H9 (cell line): ENCODE measurements around the gene TPTE. TPM values are rescaled to one million over a fixed set of nuclear protein-coding genes. Genes with fewer than 3 reads are reported as not detected.
"Not testable (repeated sequence)": the region's sequence is repeated elsewhere in the genome, so short reads cannot be mapped to it uniquely, and the experiment has no call there.

Experiments
- DNase-seq: peaks from one replicate; pipeline ENCODE4 v3.0.0-alpha.2; 2017
- H2AFZ ChIP-seq: one replicate; pipeline ENCODE4 v1.6.1; 2013; ENCODE audit warnings: mild to moderate bottlenecking, low read length, control low read depth, moderate library complexity
- H2AK5ac ChIP-seq: 2 replicates; pipeline ENCODE4 v1.6.1; 2013; ENCODE audit warnings: low read length, control low read depth, mixed read lengths; ENCODE audit not compliant: insufficient read length
- H2BK120ac ChIP-seq: one replicate; pipeline ENCODE4 v1.6.1; 2013; ENCODE audit warnings: low read depth, mild to moderate bottlenecking, low read length, control low read depth, inconsistent platforms; ENCODE audit not compliant: poor library complexity, severe bottlenecking
- H2BK12ac ChIP-seq: 2 replicates; pipeline ENCODE4 v1.6.1; 2013; ENCODE audit warnings: low read length, control low read depth, mixed read lengths, low read depth; ENCODE audit not compliant: insufficient read length
- H2BK15ac ChIP-seq: 2 replicates; pipeline ENCODE4 v1.6.1; 2013; ENCODE audit warnings: low read depth, low read length, control low read depth
- H2BK20ac ChIP-seq: one replicate; pipeline ENCODE4 v1.6.1; 2013; ENCODE audit warnings: low read depth, mild to moderate bottlenecking, low read length, control low read depth, inconsistent platforms; ENCODE audit not compliant: poor library complexity, severe bottlenecking
- H2BK5ac ChIP-seq: 2 replicates; pipeline ENCODE4 v1.6.1; 2013; ENCODE audit warnings: low read length, control low read depth, mixed read lengths; ENCODE audit not compliant: insufficient read length
- H3K14ac ChIP-seq: 2 replicates; pipeline ENCODE4 v1.6.1; 2013; ENCODE audit warnings: low read length, control low read depth; ENCODE audit not compliant: insufficient read depth
- H3K18ac ChIP-seq: 2 replicates; pipeline ENCODE4 v1.6.1; 2013; ENCODE audit warnings: low read depth, mild to moderate bottlenecking, mixed read lengths, low read length, control low read depth; ENCODE audit not compliant: insufficient read length
- H3K23ac ChIP-seq: 2 replicates; pipeline ENCODE4 v1.6.1; 2013; ENCODE audit warnings: low read length, control low read depth, mixed read lengths, low read depth; ENCODE audit not compliant: insufficient read length
- H3K23me2 ChIP-seq: 2 replicates; pipeline ENCODE4 v1.6.1; 2013; ENCODE audit warnings: low read depth, mild to moderate bottlenecking, mixed read lengths, low read length, control low read depth; ENCODE audit not compliant: insufficient read length, poor library complexity, severe bottlenecking
- H3K27ac ChIP-seq: 2 replicates; pipeline ENCODE4 v1.5.1; 2013; ENCODE audit warnings: low read length, control low read depth, mixed read lengths, low read depth; ENCODE audit not compliant: insufficient read length
- H3K27me3 ChIP-seq: 2 replicates; pipeline ENCODE4 v1.6.1; 2013; ENCODE audit warnings: low read length, control low read depth, inconsistent platforms; ENCODE audit not compliant: insufficient read depth
- H3K4ac ChIP-seq: 2 replicates; pipeline ENCODE4 v1.6.1; 2013; ENCODE audit warnings: low read depth, mild to moderate bottlenecking, control low read depth, inconsistent platforms, low read length, moderate library complexity
- H3K4me1 ChIP-seq: 2 replicates; pipeline ENCODE4 v1.6.1; 2013; ENCODE audit warnings: low read length, control low read depth, inconsistent platforms; ENCODE audit not compliant: insufficient read depth
- H3K4me2 ChIP-seq: 2 replicates; pipeline ENCODE4 v1.6.1; 2013; ENCODE audit warnings: low read length, control low read depth, mixed read lengths; ENCODE audit not compliant: insufficient read length, insufficient read depth
- H3K56ac ChIP-seq: 2 replicates; pipeline ENCODE4 v1.6.1; 2013; ENCODE audit warnings: low read depth, mild to moderate bottlenecking, mixed read lengths, low read length, control low read depth; ENCODE audit not compliant: insufficient read length
- H3K79me1 ChIP-seq: 2 replicates; pipeline ENCODE4 v1.6.1; 2013; ENCODE audit warnings: low read depth, mild to moderate bottlenecking, moderate library complexity, low read length, control low read depth, inconsistent platforms; ENCODE audit not compliant: insufficient read depth, poor library complexity, severe bottlenecking
- H3K79me2 ChIP-seq: 2 replicates; pipeline ENCODE4 v1.6.1; 2013; ENCODE audit warnings: low read length, control low read depth, inconsistent platforms; ENCODE audit not compliant: insufficient read depth
- H3K9ac ChIP-seq: 2 replicates; pipeline ENCODE4 v1.6.1; 2013; ENCODE audit warnings: low read length, control low read depth, mixed read lengths; ENCODE audit not compliant: insufficient read length; ENCODE audit errors: extremely low read depth
- H3K9me3 ChIP-seq: one replicate; pipeline ENCODE4 v1.6.1; 2013; ENCODE audit warnings: low read depth, low read length, inconsistent platforms; ENCODE audit not compliant: control insufficient read depth
- H3T11ph ChIP-seq: one replicate; pipeline ENCODE4 v1.6.1; 2013; ENCODE audit warnings: mild to moderate bottlenecking, low read length, control low read depth, inconsistent platforms
- H4K20me1 ChIP-seq: one replicate; pipeline ENCODE4 v1.6.1; 2013; ENCODE audit not compliant: control insufficient read depth, insufficient read length, insufficient read depth
- H4K5ac ChIP-seq: 2 replicates; pipeline ENCODE4 v1.6.1; 2013; ENCODE audit warnings: low read depth, mild to moderate bottlenecking, mixed read lengths, low read length, control low read depth; ENCODE audit not compliant: insufficient read length
- H4K8ac ChIP-seq: replicated peaks from 2 replicates; pipeline ENCODE4 v1.6.1; 2013; ENCODE audit warnings: low read length, control low read depth, mixed read lengths, low read depth; ENCODE audit not compliant: insufficient read length
- H4K91ac ChIP-seq: 2 replicates; pipeline ENCODE4 v1.6.1; 2013; ENCODE audit warnings: low read depth, mild to moderate bottlenecking, moderate library complexity, mixed read lengths, low read length, control low read depth; ENCODE audit not compliant: insufficient read length
- H3K27ac Mint-ChIP-seq, 3 experiments: 2 replicates in 2 of 3; 3 replicates in 1 of 3; pipeline ENCODE4 v1.8.0; 2020 to 2021; ENCODE audit warnings: mixed read lengths in 3 of 3, mild to moderate bottlenecking in 1 of 3, moderate library complexity in 1 of 3
- H3K27me3 Mint-ChIP-seq: 2 replicates; pipeline ENCODE4 v1.8.0; 2021; ENCODE audit warnings: low read depth, mild to moderate bottlenecking, moderate library complexity, mixed read lengths
- H3K36me3 Mint-ChIP-seq, 3 experiments: 2 replicates in 2 of 3; 3 replicates in 1 of 3; pipeline ENCODE4 v1.8.0; 2020 to 2021; ENCODE audit warnings: low read depth in 3 of 3, mixed read lengths in 3 of 3; ENCODE audit not compliant: insufficient read depth in 1 of 3
- H3K4me1 Mint-ChIP-seq, 2 experiments: 2 replicates each; pipeline ENCODE4 v1.8.0; 2020; ENCODE audit warnings: mixed read lengths in 2 of 2
- H3K4me3 Mint-ChIP-seq, 2 experiments: 2 replicates in 1 of 2; 3 replicates in 1 of 2; pipeline ENCODE4 v1.8.0; 2020 to 2021; ENCODE audit warnings: mild to moderate bottlenecking in 2 of 2, mixed read lengths in 2 of 2, moderate library complexity in 1 of 2
- H3K9me3 Mint-ChIP-seq, 2 experiments: 2 replicates in 1 of 2; 3 replicates in 1 of 2; pipeline ENCODE4 v1.8.0; 2020; ENCODE audit warnings: mild to moderate bottlenecking in 2 of 2, mixed read lengths in 2 of 2, moderate library complexity in 1 of 2
- WGBS: extraction: QIAGEN DNeasy Blood & Tissue Kit; methylation state at CpG from one replicate; pipeline ENCODE4 v1.1.7; 2013; ENCODE audit warnings: missing lambda C conversion rate, low lambda C conversion rate, mixed read lengths; ENCODE audit not compliant: insufficient read length; ENCODE audit errors: extremely low coverage; 5-methylcytosine and 5-hydroxymethylcytosine counted together
- total RNA-seq: library from RNA; stranded (reverse); gene quantifications from 2 replicates; pipeline ENCODE4 v1.2.1, GENCODE V29; 2021
- TF ChIP-seq, protein P1 (sequence below): fragments of 200-600 bp; sonication (generic); conservative IDR thresholded peaks from 3 replicates; pipeline ENCODE4 v1.8.0; 2021; ENCODE audit warnings: antibody characterized with exemption, mild to moderate bottlenecking

Gene TPTE
- total RNA-seq, 1 experiment from 2014 or later: not detected

DNA sequence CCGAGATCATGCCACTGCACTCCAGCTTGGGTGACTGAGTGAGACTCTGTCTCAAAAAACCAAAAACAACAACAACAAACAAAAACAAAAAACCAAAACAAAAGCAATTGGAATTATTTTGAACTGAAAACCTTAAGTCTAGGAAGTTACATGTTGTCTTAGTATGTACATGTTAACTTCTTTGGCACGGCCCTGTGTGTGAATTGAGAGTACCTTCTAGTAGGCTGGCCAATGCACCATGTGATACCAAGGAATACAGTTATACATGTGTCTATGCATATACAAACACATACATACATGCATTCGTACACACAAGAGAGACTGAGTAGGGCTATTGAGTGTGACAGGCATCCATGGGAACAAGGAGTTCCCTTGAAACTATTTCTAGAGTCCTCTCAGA lies 18.6 kb downstream of the TPTE start:
- H2AK5ac ChIP-seq: no peak overlapping the region
- peaks cover 0 to 10% (median 5%) of the 10 kb centered on the region in 3 experiments; a peak in 3 of 7 replicates for H3K36me3 Mint-ChIP-seq
- no peak overlapping the region for H4K91ac ChIP-seq
- H3K27me3 Mint-ChIP-seq: no peaks in the 10 kb centered on the region; the same call in 1 of the 2 replicates
- no peak overlapping the region for H3K23ac ChIP-seq
- no peak overlapping the region for H3K27ac Mint-ChIP-seq
- no peaks in the 10 kb centered on the region for H3K79me2 ChIP-seq
- WGBS: no CpG with 5 or more reads among the region's 3 CpGs
- no peak overlapping the region for H4K8ac ChIP-seq
- DNase-seq: no peak
- no peak overlapping the region for H3K18ac ChIP-seq
- no peak overlapping the region for H3K9ac ChIP-seq
- H4K5ac ChIP-seq: no peak overlapping the region
- H2BK12ac ChIP-seq: no peak overlapping the region
- no peak overlapping the region for H2AFZ ChIP-seq
- H3K56ac ChIP-seq: no peak overlapping the region
- H3K27ac ChIP-seq: no peak overlapping the region
- no peaks in the 10 kb centered on the region for H3K23me2 ChIP-seq
- H3K79me1 ChIP-seq: no peaks in the 10 kb centered on the region
- no peak overlapping the region for H2BK120ac ChIP-seq
- peaks cover 23 to 24% of the 10 kb centered on the region in 2 experiments for H3K9me3 Mint-ChIP-seq
- H3K14ac ChIP-seq: no peak overlapping the region
- no peaks in the 10 kb centered on the region; the same call in 1 of the 2 replicates for H3K27me3 ChIP-seq
- H2BK15ac ChIP-seq: no peak overlapping the region
- TF ChIP-seq, protein P1, sequence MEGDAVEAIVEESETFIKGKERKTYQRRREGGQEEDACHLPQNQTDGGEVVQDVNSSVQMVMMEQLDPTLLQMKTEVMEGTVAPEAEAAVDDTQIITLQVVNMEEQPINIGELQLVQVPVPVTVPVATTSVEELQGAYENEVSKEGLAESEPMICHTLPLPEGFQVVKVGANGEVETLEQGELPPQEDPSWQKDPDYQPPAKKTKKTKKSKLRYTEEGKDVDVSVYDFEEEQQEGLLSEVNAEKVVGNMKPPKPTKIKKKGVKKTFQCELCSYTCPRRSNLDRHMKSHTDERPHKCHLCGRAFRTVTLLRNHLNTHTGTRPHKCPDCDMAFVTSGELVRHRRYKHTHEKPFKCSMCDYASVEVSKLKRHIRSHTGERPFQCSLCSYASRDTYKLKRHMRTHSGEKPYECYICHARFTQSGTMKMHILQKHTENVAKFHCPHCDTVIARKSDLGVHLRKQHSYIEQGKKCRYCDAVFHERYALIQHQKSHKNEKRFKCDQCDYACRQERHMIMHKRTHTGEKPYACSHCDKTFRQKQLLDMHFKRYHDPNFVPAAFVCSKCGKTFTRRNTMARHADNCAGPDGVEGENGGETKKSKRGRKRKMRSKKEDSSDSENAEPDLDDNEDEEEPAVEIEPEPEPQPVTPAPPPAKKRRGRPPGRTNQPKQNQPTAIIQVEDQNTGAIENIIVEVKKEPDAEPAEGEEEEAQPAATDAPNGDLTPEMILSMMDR: no peak
- no peak overlapping the region for H3K4me2 ChIP-seq
- H3K9me3 ChIP-seq: peaks cover 83% of the 10 kb centered on the region
- no peak overlapping the region for H3T11ph ChIP-seq
- no peak overlapping the region for H3K4ac ChIP-seq
- no peaks in the 10 kb centered on the region for H3K4me1 Mint-ChIP-seq
- no peaks in the 10 kb centered on the region for H3K4me1 ChIP-seq
- H3K4me3 Mint-ChIP-seq: no peak overlapping the region
- no peak overlapping the region for H2BK5ac ChIP-seq
- no peak overlapping the region for H2BK20ac ChIP-seq
- no peaks in the 10 kb centered on the region for H4K20me1 ChIP-seq

DNA sequence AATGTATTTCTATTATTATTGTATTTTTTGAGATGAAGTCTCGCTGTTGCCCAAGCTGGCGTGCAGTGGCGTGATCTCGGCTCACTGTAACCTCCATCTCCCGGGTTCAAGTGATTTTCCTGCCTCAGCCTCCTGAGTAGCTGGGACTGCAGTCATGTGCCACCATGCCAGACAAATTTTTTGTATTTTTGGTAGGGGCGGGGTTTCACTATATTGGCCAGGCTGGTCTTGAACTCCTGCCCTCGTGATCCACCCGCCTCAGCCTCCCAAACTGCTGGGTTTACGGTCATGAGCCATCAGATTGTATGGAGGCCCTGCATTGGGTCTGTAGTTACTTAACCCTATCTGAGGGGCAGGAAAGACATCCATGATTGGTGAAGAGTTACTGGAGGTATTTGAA lies 23.0 kb downstream of the TPTE start:
- not testable (repeated sequence) for H3K4me1 Mint-ChIP-seq, H3K27me3 ChIP-seq, H2AFZ ChIP-seq, H2BK120ac ChIP-seq, H4K5ac ChIP-seq, H3T11ph ChIP-seq, H2BK12ac ChIP-seq, H3K23ac ChIP-seq, H3K4me3 Mint-ChIP-seq, H2BK20ac ChIP-seq, H3K23me2 ChIP-seq, H4K91ac ChIP-seq, H3K27me3 Mint-ChIP-seq, H3K4me1 ChIP-seq, H2BK5ac ChIP-seq, DNase-seq, H3K18ac ChIP-seq, H3K27ac ChIP-seq, H3K79me2 ChIP-seq, H3K27ac Mint-ChIP-seq, H3K9ac ChIP-seq, H3K56ac ChIP-seq, H3K79me1 ChIP-seq, H4K20me1 ChIP-seq, H3K4me2 ChIP-seq, H3K14ac ChIP-seq, H3K4ac ChIP-seq, H4K8ac ChIP-seq, H2BK15ac ChIP-seq, H2AK5ac ChIP-seq
- peaks cover 12 to 26% (median 17%) of the 10 kb centered on the region in 3 experiments for H3K36me3 Mint-ChIP-seq
- no CpG with 5 or more reads among the region's 9 CpGs for WGBS
- peaks cover 87% of the 10 kb centered on the region for H3K9me3 ChIP-seq
- H3K9me3 Mint-ChIP-seq: peaks cover 34 to 36% of the 10 kb centered on the region in 2 experiments
